ENCODE data around the gene SEMA6A.
A peak's percentile ranks its signal among the peaks of the same experiment; 100 is the strongest.

The SEMA6A gene

DNA sequence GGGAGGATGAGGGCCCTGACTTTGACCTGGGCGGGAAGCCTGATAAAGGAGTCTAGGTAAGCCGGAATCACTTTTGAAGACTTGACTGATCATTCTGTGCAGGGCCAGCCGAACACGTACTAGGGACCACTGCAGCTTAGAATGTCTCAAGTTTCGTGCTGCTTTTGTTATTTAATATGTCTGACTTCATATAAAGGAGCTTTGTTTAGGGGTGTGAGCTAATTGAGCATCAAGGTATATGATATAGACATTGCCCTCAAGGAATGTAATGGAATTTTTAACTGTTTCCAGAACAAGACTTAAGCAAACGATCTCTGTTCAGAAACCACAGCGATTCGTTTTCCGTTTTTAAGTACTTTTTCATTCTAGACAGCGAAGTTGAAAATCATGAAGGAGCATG is 173.0 kb downstream of the SEMA6A start:
- no peak for DNase-seq
- H3K27me3 ChIP-seq (ENCODE audit: insufficient read depth, low read depth, severe bottlenecking), result no peaks in the 10 kb centered on the region
- no peaks in the 10 kb centered on the region for H3K36me3 ChIP-seq
- no peaks in the 10 kb centered on the region for H3K9me3 ChIP-seq (ENCODE audit: severe bottlenecking)
- no peak overlapping the region for H3K4me3 ChIP-seq (ENCODE audit: low read depth, low read length)
- TF ChIP-seq, protein P1, sequence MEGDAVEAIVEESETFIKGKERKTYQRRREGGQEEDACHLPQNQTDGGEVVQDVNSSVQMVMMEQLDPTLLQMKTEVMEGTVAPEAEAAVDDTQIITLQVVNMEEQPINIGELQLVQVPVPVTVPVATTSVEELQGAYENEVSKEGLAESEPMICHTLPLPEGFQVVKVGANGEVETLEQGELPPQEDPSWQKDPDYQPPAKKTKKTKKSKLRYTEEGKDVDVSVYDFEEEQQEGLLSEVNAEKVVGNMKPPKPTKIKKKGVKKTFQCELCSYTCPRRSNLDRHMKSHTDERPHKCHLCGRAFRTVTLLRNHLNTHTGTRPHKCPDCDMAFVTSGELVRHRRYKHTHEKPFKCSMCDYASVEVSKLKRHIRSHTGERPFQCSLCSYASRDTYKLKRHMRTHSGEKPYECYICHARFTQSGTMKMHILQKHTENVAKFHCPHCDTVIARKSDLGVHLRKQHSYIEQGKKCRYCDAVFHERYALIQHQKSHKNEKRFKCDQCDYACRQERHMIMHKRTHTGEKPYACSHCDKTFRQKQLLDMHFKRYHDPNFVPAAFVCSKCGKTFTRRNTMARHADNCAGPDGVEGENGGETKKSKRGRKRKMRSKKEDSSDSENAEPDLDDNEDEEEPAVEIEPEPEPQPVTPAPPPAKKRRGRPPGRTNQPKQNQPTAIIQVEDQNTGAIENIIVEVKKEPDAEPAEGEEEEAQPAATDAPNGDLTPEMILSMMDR (IDR thresholded peaks at IDR 0.05; ENCODE audit: low read depth, low read length), result no peak
- H3K27ac ChIP-seq, result no peak overlapping the region

DNA sequence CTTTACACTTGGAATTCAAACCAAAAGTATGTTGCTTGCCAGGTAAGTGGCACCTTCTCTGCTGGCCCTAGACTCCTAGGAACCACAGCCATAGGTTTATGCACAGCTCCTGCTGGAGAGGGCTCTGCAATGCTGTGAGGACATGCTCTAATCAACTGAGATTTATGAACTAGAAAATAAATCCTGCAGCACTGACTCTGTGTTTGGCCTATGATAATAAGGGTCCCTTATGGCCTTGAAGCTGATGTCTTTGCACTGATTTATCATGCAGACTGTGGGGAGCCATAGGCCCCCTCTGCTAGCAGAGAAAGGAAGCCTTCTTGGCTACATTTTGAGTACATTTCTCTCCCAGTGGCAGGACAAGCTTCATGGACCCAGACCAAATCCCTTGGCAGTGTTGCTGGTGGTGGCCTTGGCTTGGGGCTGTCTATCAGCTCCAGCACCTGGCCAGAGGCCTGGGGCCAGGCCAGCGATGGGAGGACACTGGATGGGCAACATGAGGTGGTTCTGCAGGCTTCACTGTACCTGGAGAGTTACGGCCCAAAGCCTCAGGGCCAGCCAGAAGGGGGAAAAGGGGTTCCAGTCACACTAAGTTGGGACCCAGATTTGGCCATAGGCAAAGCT is 178.0 kb downstream of the SEMA6A start:
- Histone ChIP-seq H3K9me3 (ENCODE audit: severe bottlenecking) (no peaks in the 10 kb centered on the region), H3K27me3 (ENCODE audit: insufficient read depth, low read depth, severe bottlenecking) (no peaks in the 10 kb centered on the region), H3K4me3 (ENCODE audit: low read depth, low read length) (no peak overlapping the region), H3K36me3 (no peaks in the 10 kb centered on the region), H3K27ac (no peak overlapping the region)
- no peak for DNase-seq
- TF ChIP-seq, protein P1 (IDR thresholded peaks at IDR 0.05; ENCODE audit: low read depth, low read length), result no peak

DNA sequence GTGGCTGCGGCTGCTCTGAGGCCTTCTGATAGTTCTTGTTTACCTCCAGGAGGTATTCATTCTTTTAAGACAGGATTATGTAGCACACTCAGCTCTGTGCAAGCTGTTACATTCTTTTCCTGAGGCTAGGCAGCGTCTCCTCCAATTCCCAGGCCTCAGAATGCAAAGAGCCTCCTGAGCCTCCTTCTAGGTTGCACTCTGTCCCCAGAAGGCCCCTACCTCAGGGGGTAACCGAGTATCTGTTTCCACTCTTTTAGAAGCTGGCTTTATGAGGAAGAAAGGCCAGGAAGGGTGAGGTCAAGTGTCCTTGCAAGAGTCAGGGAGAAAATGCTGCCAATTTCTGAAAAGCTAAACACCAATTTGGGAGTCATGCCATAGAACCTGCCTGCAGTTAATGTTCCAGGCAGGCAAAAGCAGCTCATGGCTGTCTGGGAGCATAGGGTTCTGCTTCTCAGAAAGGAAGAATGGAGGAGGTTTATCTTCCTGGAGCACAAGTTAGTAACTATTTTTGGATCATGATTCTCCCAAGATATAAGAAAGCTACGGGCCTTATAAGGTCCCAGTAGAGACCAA is 178.9 kb downstream of the SEMA6A start:
- peak overlapping the region; percentile 58 for H3K27ac ChIP-seq
- no peak overlapping the region for H3K4me3 ChIP-seq (ENCODE audit: low read depth, low read length)
- no peaks in the 10 kb centered on the region for H3K9me3 ChIP-seq (ENCODE audit: severe bottlenecking)
- no peaks in the 10 kb centered on the region for H3K27me3 ChIP-seq (ENCODE audit: insufficient read depth, low read depth, severe bottlenecking)
- no peaks in the 10 kb centered on the region for H3K36me3 ChIP-seq
- peak; percentile 49 for DNase-seq
- TF ChIP-seq, protein P1 (IDR thresholded peaks at IDR 0.05; ENCODE audit: low read depth, low read length), result no peak

DNA sequence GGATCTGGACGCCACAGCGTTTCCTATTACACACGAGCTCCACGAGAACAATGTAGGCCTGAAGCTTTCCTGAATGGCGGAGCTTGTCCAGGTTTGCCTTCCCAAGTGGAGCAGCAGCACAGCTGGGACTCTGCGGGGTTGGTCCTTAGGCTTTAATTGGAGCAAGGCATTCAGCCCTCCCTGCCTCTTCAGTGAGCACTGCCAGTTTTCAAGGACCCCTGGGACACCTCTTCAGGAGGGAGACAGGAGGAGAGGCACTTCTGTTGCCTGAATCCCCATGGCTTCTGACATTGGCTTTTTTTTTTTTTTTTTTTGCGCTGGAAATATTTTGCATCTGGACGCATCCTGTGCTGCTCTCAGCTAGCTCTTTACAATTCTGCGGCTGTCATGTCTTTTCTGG is 179.4 kb downstream of the SEMA6A start:
- peak overlapping the region; percentile 58 for H3K27ac ChIP-seq
- DNase-seq, result peak; percentile 16
- H3K36me3 ChIP-seq, result no peaks in the 10 kb centered on the region
- no peaks in the 10 kb centered on the region for H3K9me3 ChIP-seq (ENCODE audit: severe bottlenecking)
- no peaks in the 10 kb centered on the region for H3K27me3 ChIP-seq (ENCODE audit: insufficient read depth, low read depth, severe bottlenecking)
- TF ChIP-seq, protein P1 (IDR thresholded peaks at IDR 0.05; ENCODE audit: low read depth, low read length), result no peak
- no peak overlapping the region for H3K4me3 ChIP-seq (ENCODE audit: low read depth, low read length)

DNA sequence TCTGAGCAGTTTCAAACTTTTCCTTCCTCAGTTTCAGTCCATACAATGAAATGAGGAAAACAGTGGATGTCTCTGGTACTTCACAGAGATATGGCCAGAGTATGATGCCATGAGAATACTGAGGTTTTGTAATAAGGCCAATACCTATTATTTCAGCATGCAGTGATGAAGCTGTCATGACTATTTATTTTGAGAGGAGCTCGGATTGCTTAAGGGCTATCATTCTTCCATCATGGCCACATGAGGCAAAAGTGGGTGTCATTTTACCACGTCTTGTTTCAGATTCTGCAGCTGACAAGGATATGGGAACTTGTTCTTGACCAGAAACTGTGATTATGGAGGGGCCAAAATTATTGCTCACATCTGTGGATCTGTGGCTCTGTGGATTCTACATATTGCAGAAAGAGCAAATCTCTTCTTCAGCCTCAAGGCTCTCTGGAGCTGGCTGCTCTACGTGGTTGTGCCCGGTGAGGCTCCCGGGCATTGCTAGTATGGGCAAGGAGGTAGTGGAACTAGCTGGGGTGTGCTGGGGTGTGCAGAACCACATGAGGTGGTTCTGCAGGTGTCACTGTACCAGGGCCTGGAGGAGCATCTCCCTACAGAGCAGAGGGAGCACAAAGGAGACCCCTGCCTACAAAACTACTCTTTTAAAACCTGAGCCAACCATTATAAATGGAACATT is 180.3 kb downstream of the SEMA6A start:
- no peak for DNase-seq
- TF ChIP-seq, protein P1 (IDR thresholded peaks at IDR 0.05; ENCODE audit: low read depth, low read length), result no peak
- Histone ChIP-seq H3K4me3 (ENCODE audit: low read depth, low read length) (no peak overlapping the region), H3K27me3 (ENCODE audit: insufficient read depth, low read depth, severe bottlenecking) (no peaks in the 10 kb centered on the region), H3K27ac (no peak overlapping the region), H3K36me3 (no peaks in the 10 kb centered on the region), H3K9me3 (ENCODE audit: severe bottlenecking) (no peaks in the 10 kb centered on the region)
